Measurements from ENCODE around the gene KTN1. TPM values are rescaled to one million over a fixed set of nuclear protein-coding genes. Genes with fewer than 3 reads are reported as not detected.

KTN1 gene
- total RNA-seq, 4 donors from 2014 or later: 81.2 to 193 (median 106) TPM

DNA sequence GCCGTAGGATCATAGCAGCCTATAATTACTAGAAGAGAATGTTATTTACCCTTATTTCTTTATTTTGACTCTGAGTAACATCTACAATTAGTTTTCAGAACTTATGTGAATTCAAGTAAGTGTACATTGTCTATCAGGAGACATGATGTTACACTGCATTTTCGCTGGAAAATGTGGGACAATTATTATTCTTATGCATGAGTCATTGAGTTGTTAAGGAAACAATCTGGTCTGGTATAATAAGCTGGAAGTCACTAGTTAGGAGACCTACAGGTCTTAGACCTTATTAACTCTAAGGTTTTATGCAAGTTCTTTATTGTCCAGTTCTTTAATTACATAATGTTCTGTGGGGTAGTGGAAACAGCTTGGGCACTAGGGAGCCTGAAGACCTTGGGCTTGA lies 5.8 kb downstream of the KTN1 start:
- Histone ChIP-seq H3K27ac (peak overlapping the region in 1 of 4 donors; percentile 6), H3K4me1 (peaks cover 0 to 78% (median 7%) of the 10 kb centered on the region in 4 donors)
- DNase-seq: no peak

DNA sequence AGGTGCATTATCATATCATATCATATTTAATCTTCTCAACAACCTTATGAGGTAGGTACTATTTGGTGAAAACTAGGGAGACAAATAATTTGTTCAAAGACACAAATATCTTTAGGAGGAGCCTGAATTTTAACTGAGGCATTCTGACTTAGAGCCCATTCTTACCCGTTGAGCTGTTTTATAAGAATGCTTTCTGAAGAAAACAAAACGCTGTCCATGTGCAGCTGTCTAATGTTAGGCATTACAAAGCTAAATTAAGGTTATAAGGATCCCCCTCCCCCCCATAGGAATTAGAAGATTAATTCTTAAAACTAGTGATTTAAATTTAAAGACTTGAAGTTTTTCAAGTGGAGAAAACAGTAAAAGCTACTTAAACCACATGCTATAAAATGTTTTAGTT lies 6.4 kb downstream of the KTN1 start:
- Histone ChIP-seq H3K27ac (no peak overlapping the region), H3K27me3 (no peaks in the 10 kb centered on the region), H3K4me3 (no peak overlapping the region), H3K9me3 (no peaks in the 10 kb centered on the region), H3K4me1 (peaks cover 0 to 77% (median 7%) of the 10 kb centered on the region in 4 donors), H3K36me3 (no peaks in the 10 kb centered on the region)
- no peak for DNase-seq
- TF ChIP-seq POLR2A (IDR thresholded peaks at IDR 0.05): no peak
- TF ChIP-seq, protein P1, sequence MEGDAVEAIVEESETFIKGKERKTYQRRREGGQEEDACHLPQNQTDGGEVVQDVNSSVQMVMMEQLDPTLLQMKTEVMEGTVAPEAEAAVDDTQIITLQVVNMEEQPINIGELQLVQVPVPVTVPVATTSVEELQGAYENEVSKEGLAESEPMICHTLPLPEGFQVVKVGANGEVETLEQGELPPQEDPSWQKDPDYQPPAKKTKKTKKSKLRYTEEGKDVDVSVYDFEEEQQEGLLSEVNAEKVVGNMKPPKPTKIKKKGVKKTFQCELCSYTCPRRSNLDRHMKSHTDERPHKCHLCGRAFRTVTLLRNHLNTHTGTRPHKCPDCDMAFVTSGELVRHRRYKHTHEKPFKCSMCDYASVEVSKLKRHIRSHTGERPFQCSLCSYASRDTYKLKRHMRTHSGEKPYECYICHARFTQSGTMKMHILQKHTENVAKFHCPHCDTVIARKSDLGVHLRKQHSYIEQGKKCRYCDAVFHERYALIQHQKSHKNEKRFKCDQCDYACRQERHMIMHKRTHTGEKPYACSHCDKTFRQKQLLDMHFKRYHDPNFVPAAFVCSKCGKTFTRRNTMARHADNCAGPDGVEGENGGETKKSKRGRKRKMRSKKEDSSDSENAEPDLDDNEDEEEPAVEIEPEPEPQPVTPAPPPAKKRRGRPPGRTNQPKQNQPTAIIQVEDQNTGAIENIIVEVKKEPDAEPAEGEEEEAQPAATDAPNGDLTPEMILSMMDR (IDR thresholded peaks at IDR 0.05): no peak

More for the DNA sequence above, 5.8 kb downstream of the KTN1 start:
- Histone ChIP-seq H3K9me3 (no peaks in the 10 kb centered on the region), H3K4me3 (no peak overlapping the region), H3K27me3 (no peaks in the 10 kb centered on the region), H3K36me3 (no peaks in the 10 kb centered on the region)
- no peak for TF ChIP-seq POLR2A (IDR thresholded peaks at IDR 0.05)
- TF ChIP-seq, protein P1 (IDR thresholded peaks at IDR 0.05): no peak

DNA sequence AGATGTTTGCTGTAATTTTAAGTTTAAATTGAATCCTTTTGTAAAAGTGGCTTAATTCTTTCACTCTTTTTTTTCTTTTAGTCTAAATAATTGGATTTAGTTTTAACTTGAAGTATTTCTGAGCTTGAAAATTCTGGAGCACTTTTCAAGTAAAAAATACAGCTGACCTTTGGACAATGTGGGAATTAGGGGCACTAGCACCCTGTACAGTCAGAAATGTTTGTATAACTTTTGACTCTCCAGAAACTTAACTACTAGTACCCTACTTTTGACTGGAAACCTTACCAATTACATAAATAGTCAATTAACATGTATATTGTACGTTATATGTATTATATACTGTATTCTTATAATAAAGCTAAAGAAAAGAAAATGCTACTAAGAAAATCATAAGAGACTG lies 7.8 kb downstream of the KTN1 start:
- Histone ChIP-seq H3K27ac (no peak overlapping the region), H3K4me1 (peaks cover 0 to 62% (median 7%) of the 10 kb centered on the region in 4 donors)
- DNase-seq: no peak

DNA sequence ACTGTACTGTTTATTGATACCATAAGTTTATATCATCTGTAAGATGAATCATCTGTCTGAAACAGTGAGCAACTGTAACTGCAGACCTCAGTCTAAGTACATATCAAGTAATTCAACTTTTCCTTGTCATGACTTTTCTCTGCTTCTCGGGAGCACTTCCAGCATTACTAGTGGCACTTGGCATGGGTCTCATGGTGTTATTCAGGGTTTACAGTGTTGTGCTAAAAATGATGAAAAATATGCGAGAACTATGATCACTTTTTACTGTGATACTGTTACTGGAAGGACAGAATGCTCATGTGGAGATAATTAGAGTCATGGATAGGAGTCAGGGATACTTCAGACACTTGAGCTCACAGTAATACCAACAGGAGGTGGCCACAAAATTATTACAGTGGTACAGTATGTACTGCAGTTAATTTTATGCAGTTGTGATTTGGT lies 8.3 kb downstream of the KTN1 start:
- H3K36me3 ChIP-seq: no peaks in the 10 kb centered on the region
- H3K27ac ChIP-seq: no peak overlapping the region
- TF ChIP-seq POLR2A (IDR thresholded peaks at IDR 0.05): no peak
- TF ChIP-seq, protein P1 (IDR thresholded peaks at IDR 0.05): no peak
- DNase-seq: no peak
- H3K9me3 ChIP-seq: no peaks in the 10 kb centered on the region
- no peaks in the 10 kb centered on the region for H3K27me3 ChIP-seq
- H3K4me1 ChIP-seq: peaks cover 0 to 58% (median 5%) of the 10 kb centered on the region in 4 donors
- no peak overlapping the region for H3K4me3 ChIP-seq

More for the DNA sequence above, 7.8 kb downstream of the KTN1 start:
- Histone ChIP-seq H3K9me3 (no peaks in the 10 kb centered on the region), H3K4me3 (no peak overlapping the region), H3K36me3 (no peaks in the 10 kb centered on the region), H3K27me3 (no peaks in the 10 kb centered on the region)
- TF ChIP-seq, protein P1 (IDR thresholded peaks at IDR 0.05): no peak
- TF ChIP-seq POLR2A (IDR thresholded peaks at IDR 0.05): no peak

DNA sequence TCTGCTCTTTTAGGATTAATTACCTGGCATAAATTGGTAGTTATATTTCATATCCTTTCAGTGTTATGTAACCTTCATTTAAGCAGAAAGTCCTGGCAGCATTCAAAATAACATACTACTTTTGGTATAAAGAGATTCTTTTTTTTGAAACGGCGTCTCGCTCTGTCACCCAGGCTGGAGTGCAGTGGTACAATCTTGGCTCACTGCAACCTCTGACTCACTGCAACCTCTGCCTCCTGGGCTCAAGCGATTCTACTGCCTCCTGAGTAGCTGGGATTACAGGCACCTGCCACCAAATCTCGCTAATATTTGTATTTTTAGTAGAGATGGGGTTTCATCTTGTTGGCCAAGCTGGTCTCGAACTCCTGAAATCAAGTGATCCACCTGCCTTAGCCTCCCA lies 9.2 kb downstream of the KTN1 start:
- DNase-seq: no peak
- Histone ChIP-seq H3K9me3 (no peaks in the 10 kb centered on the region), H3K36me3 (no peaks in the 10 kb centered on the region), H3K4me3 (no peak overlapping the region), H3K27ac (no peak overlapping the region), H3K4me1 (peaks cover 0 to 49% (median 2%) of the 10 kb centered on the region in 4 donors), H3K27me3 (no peaks in the 10 kb centered on the region)
- TF ChIP-seq POLR2A (IDR thresholded peaks at IDR 0.05): no peak
- TF ChIP-seq, protein P1 (IDR thresholded peaks at IDR 0.05): no peak

DNA sequence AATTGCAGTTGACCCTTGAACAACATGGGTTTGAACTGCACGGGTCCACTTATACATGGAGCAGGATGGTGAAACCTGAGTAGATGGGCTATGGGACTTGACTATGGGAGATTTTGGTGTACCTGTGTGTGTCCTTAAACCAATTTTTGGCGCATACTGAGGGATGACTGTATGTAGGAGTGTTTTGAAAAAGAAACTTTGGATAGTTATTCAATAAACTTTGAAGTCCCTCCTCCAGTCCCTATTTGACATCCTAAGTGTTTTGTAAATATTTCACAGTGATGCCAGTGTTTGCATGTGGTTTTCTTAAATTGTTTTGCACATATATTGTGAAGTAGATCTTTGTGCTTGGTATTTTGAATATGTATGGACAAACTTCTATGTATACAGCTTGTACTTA lies 12.4 kb downstream of the KTN1 start:
- Histone ChIP-seq H3K36me3 (no peaks in the 10 kb centered on the region), H3K9me3 (no peaks in the 10 kb centered on the region), H3K4me1 (peaks cover 0 to 22% (median 0%) of the 10 kb centered on the region in 4 donors), H3K27ac (no peak overlapping the region), H3K27me3 (no peaks in the 10 kb centered on the region), H3K4me3 (no peak overlapping the region)
- no peak for DNase-seq
- TF ChIP-seq, protein P1 (IDR thresholded peaks at IDR 0.05): no peak
- TF ChIP-seq POLR2A (IDR thresholded peaks at IDR 0.05): no peak
